ENCODE measurements around the gene TRMU. TPM values are rescaled to one million over a fixed set of nuclear protein-coding genes. Genes with fewer than 3 reads are reported as not detected.

Gene TRMU
- total RNA-seq, 2 donors from 2014 or later, result 30.9 to 44.5 TPM

GRCh38 chr22:46327691-46328465 is 7.6 kb upstream of the TRMU start:
- ATAC-seq, result no peak
- intact Hi-C loops (cut with DNase I, micrococcal nuclease), result no loop called here
- no peak for DNase-seq

DNA sequence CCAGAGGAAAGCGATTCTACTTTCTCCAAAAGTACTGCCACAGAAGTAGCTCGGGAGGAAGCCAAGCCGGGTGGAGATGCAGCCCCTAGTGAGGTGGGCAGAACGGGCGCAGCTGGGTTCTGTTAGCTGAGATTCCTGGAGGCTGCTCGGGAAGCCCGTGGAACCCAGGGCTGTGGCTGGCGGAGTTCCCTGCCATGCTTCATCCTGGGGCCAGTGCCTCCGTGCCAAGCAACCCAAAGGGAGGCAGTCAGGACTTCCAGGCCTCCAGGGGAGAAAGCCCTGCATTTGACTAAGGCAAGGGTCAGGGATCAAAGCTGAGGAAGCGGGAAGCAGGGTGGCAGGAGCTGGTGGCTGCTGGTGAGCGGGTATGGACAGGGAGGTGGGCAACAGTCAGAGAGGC is 6.7 kb upstream of the TRMU start:
- ATAC-seq (no peak), DNase-seq (no peak)
- intact Hi-C loops (cut with DNase I, micrococcal nuclease), result no loop called here

DNA sequence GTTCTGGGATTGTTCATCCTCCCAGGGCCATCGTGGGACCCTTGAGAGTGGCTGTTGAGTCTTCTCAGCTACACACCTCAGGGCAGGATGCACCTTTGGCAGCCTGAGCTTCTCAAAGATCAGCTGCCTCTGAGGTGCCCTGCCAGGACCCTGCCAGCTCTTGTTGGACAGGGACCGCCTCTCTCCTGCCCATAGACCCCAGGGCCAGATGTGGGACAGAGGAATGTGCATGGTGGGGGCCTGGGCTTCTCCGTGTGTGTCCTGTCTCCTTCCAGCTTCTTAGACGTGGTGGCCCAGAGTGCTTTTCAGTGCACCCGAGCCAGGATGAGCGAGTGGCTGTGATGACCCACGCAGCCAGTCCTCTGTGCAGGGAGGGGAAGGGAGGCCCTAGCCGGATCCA is 5.9 kb upstream of the TRMU start:
- DNase-seq, result no peak
- intact Hi-C loops (cut with DNase I, micrococcal nuclease), result no loop called here
- no peak for ATAC-seq

- ATAC-seq (no peak), DNase-seq (no peak)
- intact Hi-C loops (cut with DNase I, micrococcal nuclease), result no loop called here
Observed at GRCh38 chr22:46330426-46330825, 5.1 kb upstream of the TRMU start.

GRCh38 chr22:46331496-46331895 is 4.0 kb upstream of the TRMU start:
- DNase-seq, result no peak
- intact Hi-C loops (cut with DNase I, micrococcal nuclease), result no loop called here
- no peak for ATAC-seq

GRCh38 chr22:46336119-46337078 is 885 bp downstream of the TRMU start:
- intact Hi-C loops (cut with DNase I, micrococcal nuclease), result no loop called here
- DNase-seq (peak in 1 of 2 donors; percentile 43), ATAC-seq (peak; percentile 57)

DNA sequence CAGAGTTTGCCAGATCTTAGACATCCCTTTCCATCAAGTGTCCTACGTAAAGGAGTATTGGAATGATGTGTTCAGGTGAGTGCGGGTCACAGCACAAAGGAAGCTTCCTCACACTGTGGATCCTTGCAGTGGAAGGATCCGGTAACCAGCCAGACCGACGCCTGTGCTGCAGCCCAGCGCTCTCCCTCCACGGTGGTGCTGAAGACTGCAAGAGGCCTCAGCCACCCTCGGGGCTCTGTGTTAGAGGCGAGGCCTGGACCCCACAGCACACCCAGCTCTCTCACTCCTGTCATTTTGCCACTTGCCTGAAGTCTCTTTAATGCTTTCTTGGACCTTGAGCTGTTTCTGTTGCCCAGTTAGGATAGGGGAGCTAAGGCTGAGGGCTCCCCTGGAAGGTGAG is 2.4 kb downstream of the TRMU start:
- no peak for ATAC-seq
- DNase-seq, result no peak
- intact Hi-C loops (cut with DNase I, micrococcal nuclease), result no loop called here

DNA sequence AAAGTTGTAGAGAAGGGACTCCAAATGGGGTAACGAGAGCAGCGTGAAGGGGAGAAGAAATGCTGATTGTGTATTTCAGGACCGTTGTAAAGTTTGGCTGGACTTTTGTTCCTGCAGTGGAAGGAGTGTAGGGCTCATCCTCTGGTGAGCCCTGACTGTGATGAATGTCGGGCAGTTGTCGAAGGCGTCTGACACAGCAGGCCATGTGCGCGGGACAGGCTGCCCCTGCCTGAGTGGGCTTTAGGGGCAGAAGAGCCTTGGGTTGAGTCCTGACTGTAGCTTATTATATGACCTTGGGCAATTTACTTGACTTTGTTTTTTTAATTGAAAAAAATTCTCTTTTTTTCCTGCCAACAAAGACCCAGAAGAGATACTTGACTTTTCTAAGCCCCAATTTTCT is 3.1 kb downstream of the TRMU start:
- intact Hi-C loops (cut with DNase I, micrococcal nuclease), result no loop called here
- no peak for DNase-seq
- ATAC-seq, result no peak

GRCh38 chr22:46339956-46340355 is 4.4 kb downstream of the TRMU start:
- ATAC-seq, result no peak
- no peak for DNase-seq
- intact Hi-C loops (cut with DNase I, micrococcal nuclease), result no loop called here

DNA sequence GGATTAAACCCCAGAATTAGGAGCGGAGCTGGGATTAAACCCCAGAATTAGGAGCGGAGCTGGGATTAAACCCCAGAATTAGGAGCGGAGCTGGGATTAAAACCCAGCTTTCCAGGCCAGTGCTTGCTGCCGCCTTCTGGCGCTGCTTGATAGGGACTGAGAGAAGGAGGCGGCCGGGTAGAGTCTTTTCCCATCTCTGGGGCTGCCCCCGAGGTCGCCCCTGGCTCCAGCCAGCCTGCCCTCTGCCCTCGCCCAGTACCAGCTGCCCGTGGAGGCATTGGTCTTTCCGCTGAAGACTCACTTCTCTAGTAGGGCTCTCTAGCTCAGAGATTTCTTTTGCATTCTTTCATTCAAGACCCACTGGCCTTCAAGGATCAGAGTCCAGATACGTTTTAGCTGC is 5.2 kb downstream of the TRMU start:
- ATAC-seq (no peak), DNase-seq (no peak)
- intact Hi-C loops (cut with DNase I, micrococcal nuclease), result no loop called here

DNA sequence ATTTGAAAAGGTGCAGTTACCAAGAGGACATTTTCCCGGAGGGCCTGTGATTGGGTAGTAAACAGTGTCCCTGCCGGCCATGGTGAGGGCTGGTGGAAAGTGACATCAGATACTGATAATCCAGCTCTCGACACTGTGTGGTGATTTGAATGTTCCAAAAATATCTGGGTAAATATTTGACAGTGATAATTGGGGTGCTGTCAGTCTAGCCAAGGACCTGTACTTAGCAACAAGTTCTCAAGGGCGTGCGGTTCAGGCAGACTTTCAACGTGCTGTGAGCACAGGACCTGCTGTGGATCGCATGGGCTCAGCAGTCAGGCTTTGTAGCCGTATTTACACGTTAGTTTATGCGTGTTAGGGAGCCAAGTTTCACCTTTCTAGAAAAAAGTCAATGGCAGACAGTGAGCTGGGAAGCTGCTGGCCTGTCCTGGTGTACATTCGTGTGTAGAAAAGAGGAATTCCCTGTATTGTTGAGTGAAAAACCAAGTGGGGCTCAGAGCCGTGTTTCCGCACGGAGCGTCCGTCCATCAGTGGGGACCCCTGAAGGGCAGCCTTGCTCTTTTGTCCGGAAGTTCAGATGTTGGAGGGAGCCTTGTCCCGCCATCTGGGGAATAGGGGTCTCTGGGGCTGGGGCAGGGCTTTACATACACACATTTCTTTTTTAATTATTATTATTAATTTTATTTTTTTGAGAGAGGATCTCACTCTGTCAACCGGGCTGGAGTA is 11.3 kb downstream of the TRMU start:
- ATAC-seq (no peak), DNase-seq (no peak)
- intact Hi-C loops (cut with DNase I, micrococcal nuclease), result no loop called here

- intact Hi-C loops (cut with DNase I, micrococcal nuclease), result no loop called here
- DNase-seq, result no peak
Observed at GRCh38 chr22:46347646-46348045, 12.1 kb downstream of the TRMU start.

DNA sequence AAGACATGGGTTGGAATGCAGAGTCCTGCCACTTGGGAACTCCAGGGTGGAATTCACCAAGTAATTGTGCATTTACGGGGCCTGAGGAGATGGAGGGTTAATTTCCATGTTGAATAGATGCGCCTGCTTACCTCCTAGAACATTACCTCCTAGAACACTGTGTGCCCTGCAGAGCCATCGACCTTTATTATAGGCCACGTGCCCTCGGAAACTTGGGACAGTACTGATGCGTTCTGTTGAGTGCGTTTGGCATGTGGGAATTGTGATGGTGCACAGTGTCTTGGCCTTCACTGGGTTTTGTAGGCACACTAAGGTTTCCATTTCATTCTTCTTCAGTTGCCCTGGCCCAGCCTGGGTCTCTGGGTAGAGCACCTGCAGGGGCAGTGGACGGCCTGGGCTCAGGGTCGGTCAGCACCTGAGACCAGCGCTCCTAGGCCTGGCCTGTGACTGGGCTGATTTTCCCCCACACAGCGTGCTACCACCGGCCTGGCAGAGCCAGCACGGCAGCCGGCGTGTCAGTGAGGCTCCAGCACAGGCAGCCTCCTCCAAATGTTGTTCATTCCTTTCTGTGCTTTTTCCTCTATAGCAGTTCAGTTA is 12.7 kb downstream of the TRMU start:
- DNase-seq, result no peak
- no peak for ATAC-seq

More at GRCh38 chr22:46347646-46348045, 12.1 kb downstream of the TRMU start:
- ATAC-seq, result no peak

GRCh38 chr22:46349238-46349637 is 13.7 kb downstream of the TRMU start:
- intact Hi-C loops (cut with DNase I, micrococcal nuclease), result no loop called here
- no peak for ATAC-seq
- DNase-seq, result no peak

More for the DNA sequence above, 12.7 kb downstream of the TRMU start:
- intact Hi-C loops (cut with DNase I, micrococcal nuclease), result no loop called here

DNA sequence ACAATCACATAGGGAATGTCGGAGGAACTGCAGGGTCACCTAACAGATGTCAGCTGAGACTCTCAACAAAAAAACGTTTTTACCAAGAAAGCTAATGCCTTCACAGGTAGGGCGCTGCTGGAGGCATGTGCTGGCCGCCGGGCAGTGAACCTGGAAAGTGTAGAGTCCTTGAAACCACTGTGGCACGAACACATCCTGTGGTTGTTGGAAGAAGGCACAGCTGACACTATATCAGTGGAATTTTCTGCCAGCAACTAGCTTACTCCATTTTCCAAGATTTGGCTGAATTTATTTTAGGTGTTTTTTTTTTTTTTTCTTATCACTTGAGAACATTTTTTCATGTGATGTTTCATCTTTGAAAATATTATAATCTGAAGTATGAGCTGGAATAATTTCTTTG is 14.2 kb downstream of the TRMU start:
- ATAC-seq (no peak), DNase-seq (no peak)
- intact Hi-C loops (cut with DNase I, micrococcal nuclease), result no loop called here

DNA sequence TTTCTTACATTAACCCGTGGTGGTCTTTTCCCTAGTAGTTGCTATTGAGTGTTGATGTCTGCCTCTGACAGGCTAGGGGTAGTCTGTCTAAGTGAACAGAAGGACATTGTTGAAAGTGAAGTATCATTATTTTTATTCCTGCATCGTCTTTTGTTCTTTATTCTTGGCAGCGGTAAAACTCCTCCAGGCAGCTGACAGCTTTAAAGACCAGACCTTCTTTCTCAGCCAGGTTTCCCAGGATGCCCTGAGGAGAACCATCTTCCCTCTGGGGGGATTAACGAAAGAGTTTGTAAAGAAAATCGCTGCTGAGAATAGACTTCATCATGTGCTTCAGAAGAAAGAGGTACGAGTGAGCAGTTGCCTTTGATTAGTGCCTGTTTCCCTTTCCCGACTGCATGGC is 14.6 kb downstream of the TRMU start:
- DNase-seq (no peak), ATAC-seq (no peak)
- intact Hi-C loops (cut with DNase I, micrococcal nuclease), result no loop called here

- ATAC-seq (no peak), DNase-seq (no peak)
- intact Hi-C loops (cut with DNase I, micrococcal nuclease), result no loop called here
Observed at GRCh38 chr22:46350646-46351045, 15.1 kb downstream of the TRMU start.

DNA sequence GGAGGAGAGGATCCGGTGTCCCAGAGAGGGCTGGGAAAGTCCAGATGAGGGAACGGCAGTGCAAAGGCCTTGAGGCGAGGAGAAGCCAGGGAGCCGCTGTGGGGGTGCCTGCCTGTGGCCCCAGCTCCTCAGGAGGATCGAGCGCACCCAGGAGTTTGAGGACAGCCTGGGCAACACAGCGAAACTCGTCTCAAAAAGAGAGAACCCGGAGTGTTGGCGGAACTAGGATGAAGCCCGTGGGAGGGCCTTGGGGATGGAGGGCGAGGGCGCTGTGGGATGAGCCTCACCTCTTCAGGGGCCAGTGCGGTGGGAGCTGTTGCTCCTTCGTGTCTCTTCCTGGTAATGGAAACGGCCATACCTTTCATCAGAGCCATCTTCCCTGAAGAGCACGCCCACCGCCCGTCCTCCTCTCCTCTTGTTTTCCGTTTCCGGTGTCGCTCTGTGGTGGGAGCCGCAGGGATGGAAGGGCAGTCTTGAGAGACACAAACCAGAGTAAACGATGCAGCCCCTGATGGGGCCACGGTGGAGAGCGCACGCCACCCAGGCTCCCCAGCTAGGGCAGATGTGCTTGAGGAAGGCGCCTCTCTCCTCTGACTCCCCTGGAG is 15.7 kb downstream of the TRMU start:
- ATAC-seq, result no peak
- no peak for DNase-seq
- intact Hi-C loops (cut with DNase I, micrococcal nuclease), result no loop called here

- ATAC-seq (no peak), DNase-seq (no peak)
- intact Hi-C loops (cut with DNase I, micrococcal nuclease), result no loop called here
Observed at GRCh38 chr22:46351767-46352166, 16.3 kb downstream of the TRMU start.

Measured in left colon (tissue), 2 donors.